ENCODE measurements around the gene TMEM134.

TMEM134 gene

GRCh38 chr11:67499808-67500483 lies 30.9 kb upstream of the TMEM134 start:
- TF ChIP-seq SIN3A (IDR thresholded peaks at IDR 0.05; ENCODE audit: borderline replicate concordance, insufficient read depth, low read length) (no peak), TAF1 (IDR thresholded peaks at IDR 0.05; ENCODE audit: borderline replicate concordance, insufficient read depth, low read length) (no peak), POLR2AphosphoS5 (IDR thresholded peaks at IDR 0.05; ENCODE audit: low read depth, low read length) (no peak), FOXP2 (optimal IDR thresholded peaks at IDR 0.05; ENCODE audit: borderline replicate concordance, extremely low read depth, extremely low read length, insufficient read depth) (no peak), REST (IDR thresholded peaks at IDR 0.05; ENCODE audit: insufficient read depth in 1 of 2, low read depth in 2 of 2, low read length in 2 of 2) (no peak)

- no peak for TF ChIP-seq TAF1 (IDR thresholded peaks at IDR 0.05; ENCODE audit: borderline replicate concordance, insufficient read depth, low read length)
- no peak for TF ChIP-seq SIN3A (IDR thresholded peaks at IDR 0.05; ENCODE audit: borderline replicate concordance, insufficient read depth, low read length)
- TF ChIP-seq FOXP2 (optimal IDR thresholded peaks at IDR 0.05; ENCODE audit: borderline replicate concordance, extremely low read depth, extremely low read length, insufficient read depth), result no peak
Observed at GRCh38 chr11:67498544-67498972, 29.5 kb upstream of the TMEM134 start.

- TF ChIP-seq TAF1 (IDR thresholded peaks at IDR 0.05; ENCODE audit: borderline replicate concordance, insufficient read depth, low read length), result no peak
- no peak for TF ChIP-seq REST (IDR thresholded peaks at IDR 0.05; ENCODE audit: insufficient read depth in 1 of 2, low read depth in 2 of 2, low read length in 2 of 2)
- no peak for TF ChIP-seq FOXP2 (optimal IDR thresholded peaks at IDR 0.05; ENCODE audit: borderline replicate concordance, extremely low read depth, extremely low read length, insufficient read depth)
- TF ChIP-seq SIN3A (IDR thresholded peaks at IDR 0.05; ENCODE audit: borderline replicate concordance, insufficient read depth, low read length), result no peak
- TF ChIP-seq POLR2AphosphoS5 (IDR thresholded peaks at IDR 0.05; ENCODE audit: low read depth, low read length), result no peak
Observed at GRCh38 chr11:67497656-67498291, 28.7 kb upstream of the TMEM134 start.

- TF ChIP-seq FOXP2 (optimal IDR thresholded peaks at IDR 0.05; ENCODE audit: borderline replicate concordance, extremely low read depth, extremely low read length, insufficient read depth) (no peak), POLR2AphosphoS5 (IDR thresholded peaks at IDR 0.05; ENCODE audit: low read depth, low read length) (no peak), REST (IDR thresholded peaks at IDR 0.05; ENCODE audit: insufficient read depth in 1 of 2, low read depth in 2 of 2, low read length in 2 of 2) (no peak), TAF1 (IDR thresholded peaks at IDR 0.05; ENCODE audit: borderline replicate concordance, insufficient read depth, low read length) (no peak), SIN3A (IDR thresholded peaks at IDR 0.05; ENCODE audit: borderline replicate concordance, insufficient read depth, low read length) (no peak)
Observed at GRCh38 chr11:67496113-67496512, 27.1 kb upstream of the TMEM134 start.

- TF ChIP-seq REST (IDR thresholded peaks at IDR 0.05; ENCODE audit: insufficient read depth in 1 of 2, low read depth in 2 of 2, low read length in 2 of 2) (no peak), POLR2AphosphoS5 (IDR thresholded peaks at IDR 0.05; ENCODE audit: low read depth, low read length) (no peak), TAF1 (IDR thresholded peaks at IDR 0.05; ENCODE audit: borderline replicate concordance, insufficient read depth, low read length) (no peak), SIN3A (IDR thresholded peaks at IDR 0.05; ENCODE audit: borderline replicate concordance, insufficient read depth, low read length) (no peak), FOXP2 (optimal IDR thresholded peaks at IDR 0.05; ENCODE audit: borderline replicate concordance, extremely low read depth, extremely low read length, insufficient read depth) (no peak)
Observed at GRCh38 chr11:67495234-67496005, 26.4 kb upstream of the TMEM134 start.
